ENCODE results near the gene PROZ.

PROZ gene

GRCh38 chr13:113172419-113172926, 14.0 kb downstream of the PROZ start:
- Histone ChIP-seq H3K4me3 (ENCODE audit: low read length) (no peak overlapping the region), H3K36me3 (ENCODE audit: insufficient read depth, low read length) (peaks cover 70% of the 10 kb centered on the region), H3K9ac (ENCODE audit: low read depth, low read length) (no peak overlapping the region), H3K4me1 (ENCODE audit: insufficient read depth, low read length) (peaks cover 10% of the 10 kb centered on the region), H3K27ac (ENCODE audit: low read depth, low read length) (no peak overlapping the region), H3K9me3 (ENCODE audit: insufficient read depth, low read depth, low read length) (no peaks in the 10 kb centered on the region), H3K27me3 (ENCODE audit: insufficient read depth, low read length) (no peaks in the 10 kb centered on the region)
- 97% methylated on average over 13 of the region's 13 CpGs for WGBS

- Histone ChIP-seq H3K9ac (ENCODE audit: low read depth, low read length) (no peak overlapping the region), H3K9me3 (ENCODE audit: insufficient read depth, low read depth, low read length) (no peaks in the 10 kb centered on the region), H3K4me3 (ENCODE audit: low read length) (no peak overlapping the region), H3K27me3 (ENCODE audit: insufficient read depth, low read length) (no peaks in the 10 kb centered on the region), H3K4me1 (ENCODE audit: insufficient read depth, low read length) (peaks cover 20% of the 10 kb centered on the region; the same call in 1 of the 2 replicates), H3K27ac (ENCODE audit: low read depth, low read length) (no peak overlapping the region), H3K36me3 (ENCODE audit: insufficient read depth, low read length) (peaks cover 84% of the 10 kb centered on the region)
- WGBS = 75% methylated on average over 5 of the region's 5 CpGs
Observed at GRCh38 chr13:113176280-113176679, 17.8 kb downstream of the PROZ start.

DNA sequence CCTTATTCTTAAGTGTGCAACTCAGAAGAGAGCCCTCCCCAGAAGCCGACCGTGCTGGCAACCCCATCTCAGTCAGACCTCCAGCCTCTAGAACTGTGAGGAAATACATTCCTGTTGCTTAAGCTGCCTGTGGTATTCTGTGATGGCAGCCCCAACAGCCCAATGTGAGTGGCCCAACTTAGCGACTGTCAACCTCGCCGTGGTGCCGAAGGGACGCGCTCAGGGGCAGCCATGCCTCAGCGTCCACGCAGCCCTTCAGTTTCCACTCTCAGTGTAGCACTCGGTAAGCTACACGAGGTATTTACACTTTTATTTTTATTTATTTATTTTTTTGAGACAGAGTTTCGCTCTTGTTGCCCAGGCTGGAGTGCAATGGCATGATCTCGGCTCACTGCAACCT, 18.4 kb downstream of the PROZ start:
- peaks cover 20% of the 10 kb centered on the region; the same call in 1 of the 2 replicates for H3K4me1 ChIP-seq (ENCODE audit: insufficient read depth, low read length)
- 96% methylated on average over 12 of the region's 14 CpGs for WGBS
- no peak overlapping the region for H3K4me3 ChIP-seq (ENCODE audit: low read length)
- no peaks in the 10 kb centered on the region for H3K9me3 ChIP-seq (ENCODE audit: insufficient read depth, low read depth, low read length)
- H3K27me3 ChIP-seq (ENCODE audit: insufficient read depth, low read length) = no peaks in the 10 kb centered on the region
- no peak overlapping the region for H3K9ac ChIP-seq (ENCODE audit: low read depth, low read length)
- H3K27ac ChIP-seq (ENCODE audit: low read depth, low read length) = no peak overlapping the region
- H3K36me3 ChIP-seq (ENCODE audit: insufficient read depth, low read length) = peaks cover 84% of the 10 kb centered on the region

DNA sequence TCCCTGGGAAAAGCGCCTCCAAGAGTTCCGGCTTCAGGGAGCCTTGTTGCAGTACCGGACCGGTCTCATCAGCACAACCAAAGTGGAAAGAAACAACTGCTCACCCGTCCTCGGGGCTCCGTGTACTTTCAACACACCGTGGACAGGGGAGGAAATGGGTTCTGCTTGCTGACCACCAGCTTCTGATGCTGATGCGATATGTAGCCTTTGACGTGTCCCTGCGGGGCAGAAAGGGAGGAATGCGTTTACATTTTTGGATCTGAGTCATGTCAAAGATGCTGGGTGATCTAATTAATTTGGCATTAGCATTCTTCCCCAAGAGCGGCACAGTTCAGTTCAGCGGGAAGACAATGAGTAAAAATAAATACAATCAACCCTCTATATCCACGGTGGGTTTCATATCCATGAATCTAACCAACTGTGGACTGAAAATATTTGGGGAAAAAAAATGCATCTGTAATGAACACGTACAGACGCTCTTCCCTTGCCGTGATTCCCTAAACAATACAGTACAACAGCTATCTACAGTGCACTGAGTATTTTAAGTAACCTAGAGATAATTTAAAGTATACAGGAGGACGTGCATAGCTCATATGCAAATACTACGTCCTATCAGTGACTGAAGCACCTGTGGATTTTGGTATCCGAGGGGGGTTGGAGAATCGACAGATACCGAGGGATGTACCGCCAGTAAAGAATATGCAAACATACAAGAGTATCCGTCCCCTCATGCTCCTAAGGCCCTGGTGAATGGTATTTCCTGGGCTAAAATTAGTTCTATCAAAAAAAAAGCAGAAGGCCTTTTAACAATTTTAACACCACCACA, 19.8 kb downstream of the PROZ start:
- 94% methylated on average over 24 of the region's 25 CpGs for WGBS
- H3K36me3 ChIP-seq (ENCODE audit: insufficient read depth, low read length) = peaks cover 88% of the 10 kb centered on the region

GRCh38 chr13:113178896-113179167, 20.4 kb downstream of the PROZ start:
- Histone ChIP-seq H3K4me1 (ENCODE audit: insufficient read depth, low read length) (peaks cover 20% of the 10 kb centered on the region; the same call in 1 of the 2 replicates), H3K27ac (ENCODE audit: low read depth, low read length) (peak overlapping the region; percentile 74; the same call in 1 of the 2 replicates), H3K9ac (ENCODE audit: low read depth, low read length) (no peak overlapping the region), H3K36me3 (ENCODE audit: insufficient read depth, low read length) (peaks cover 89% of the 10 kb centered on the region), H3K27me3 (ENCODE audit: insufficient read depth, low read length) (no peaks in the 10 kb centered on the region), H3K9me3 (ENCODE audit: insufficient read depth, low read depth, low read length) (no peaks in the 10 kb centered on the region), H3K4me3 (ENCODE audit: low read length) (no peak overlapping the region)
- WGBS = 78% methylated on average over 3 of the region's 3 CpGs

More for the DNA sequence above, 19.8 kb downstream of the PROZ start:
- Histone ChIP-seq H3K27ac (ENCODE audit: low read depth, low read length) (peak overlapping the region; percentile 74; the same call in 1 of the 2 replicates), H3K9me3 (ENCODE audit: insufficient read depth, low read depth, low read length) (no peaks in the 10 kb centered on the region), H3K4me1 (ENCODE audit: insufficient read depth, low read length) (peaks cover 20% of the 10 kb centered on the region; the same call in 1 of the 2 replicates), H3K9ac (ENCODE audit: low read depth, low read length) (no peak overlapping the region), H3K4me3 (ENCODE audit: low read length) (no peak overlapping the region), H3K27me3 (ENCODE audit: insufficient read depth, low read length) (no peaks in the 10 kb centered on the region)

DNA sequence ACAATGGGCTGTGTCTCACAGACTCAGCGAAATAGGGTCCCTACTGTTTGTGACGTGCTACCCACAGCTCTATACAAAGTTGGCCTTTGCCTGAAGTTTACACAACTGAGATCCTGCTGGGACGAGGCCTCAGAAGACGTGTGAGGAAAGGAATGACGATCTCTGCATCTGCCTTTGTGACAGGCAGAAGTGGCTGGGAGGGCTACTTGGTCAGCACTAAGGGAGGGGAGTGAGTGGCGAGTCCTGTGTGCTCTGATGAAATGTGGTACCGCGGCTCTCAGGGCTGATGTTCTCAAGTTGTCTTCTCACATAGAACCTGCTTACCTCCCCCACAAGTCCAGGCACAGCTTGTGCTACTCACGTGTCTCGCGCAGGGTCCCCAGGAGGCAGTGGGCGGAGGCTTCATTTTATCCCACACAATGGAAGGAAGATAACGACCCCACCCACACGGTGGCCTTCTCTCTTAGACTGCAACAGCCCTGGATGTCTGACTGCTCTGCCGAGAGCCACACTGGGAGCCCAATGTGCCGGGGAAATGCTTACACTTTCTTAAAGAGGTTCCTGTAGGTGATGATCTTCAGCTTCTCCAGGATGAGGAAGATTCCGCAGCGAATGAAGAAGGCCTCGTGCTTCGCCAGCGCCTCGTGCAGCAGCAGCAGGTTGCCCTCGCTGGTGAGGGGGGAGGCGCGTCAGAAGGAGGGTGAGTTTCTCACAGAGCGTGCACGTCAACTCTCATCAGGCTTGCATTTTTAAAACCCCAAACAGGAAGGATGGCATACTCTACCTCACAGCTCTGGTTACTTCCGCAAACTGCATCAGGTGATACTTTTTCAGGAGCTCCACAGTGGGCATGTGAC, 21.2 kb downstream of the PROZ start:
- WGBS = 63% methylated on average over 28 of the region's 28 CpGs
- Histone ChIP-seq H3K27ac (ENCODE audit: low read depth, low read length) (peak overlapping the region; percentile 71; the same call in 1 of the 2 replicates), H3K4me1 (ENCODE audit: insufficient read depth, low read length) (peaks cover 20% of the 10 kb centered on the region; the same call in 1 of the 2 replicates), H3K36me3 (ENCODE audit: insufficient read depth, low read length) (peaks cover 96% of the 10 kb centered on the region), H3K4me3 (ENCODE audit: low read length) (no peak overlapping the region), H3K9ac (ENCODE audit: low read depth, low read length) (no peak overlapping the region; the same call in 1 of the 2 replicates), H3K9me3 (ENCODE audit: insufficient read depth, low read depth, low read length) (no peaks in the 10 kb centered on the region), H3K27me3 (ENCODE audit: insufficient read depth, low read length) (no peaks in the 10 kb centered on the region)

GRCh38 chr13:113182046-113182445, 23.6 kb downstream of the PROZ start:
- H3K9me3 ChIP-seq (ENCODE audit: insufficient read depth, low read depth, low read length) = no peaks in the 10 kb centered on the region
- WGBS = 94% methylated on average over 4 of the region's 4 CpGs
- H3K4me1 ChIP-seq (ENCODE audit: insufficient read depth, low read length) = peaks cover 20% of the 10 kb centered on the region; the same call in 1 of the 2 replicates
- no peaks in the 10 kb centered on the region for H3K27me3 ChIP-seq (ENCODE audit: insufficient read depth, low read length)
- H3K27ac ChIP-seq (ENCODE audit: low read depth, low read length) = no peak overlapping the region
- no peak overlapping the region for H3K9ac ChIP-seq (ENCODE audit: low read depth, low read length)
- peaks cover 97% of the 10 kb centered on the region for H3K36me3 ChIP-seq (ENCODE audit: insufficient read depth, low read length)
- H3K4me3 ChIP-seq (ENCODE audit: low read length) = no peak overlapping the region

DNA sequence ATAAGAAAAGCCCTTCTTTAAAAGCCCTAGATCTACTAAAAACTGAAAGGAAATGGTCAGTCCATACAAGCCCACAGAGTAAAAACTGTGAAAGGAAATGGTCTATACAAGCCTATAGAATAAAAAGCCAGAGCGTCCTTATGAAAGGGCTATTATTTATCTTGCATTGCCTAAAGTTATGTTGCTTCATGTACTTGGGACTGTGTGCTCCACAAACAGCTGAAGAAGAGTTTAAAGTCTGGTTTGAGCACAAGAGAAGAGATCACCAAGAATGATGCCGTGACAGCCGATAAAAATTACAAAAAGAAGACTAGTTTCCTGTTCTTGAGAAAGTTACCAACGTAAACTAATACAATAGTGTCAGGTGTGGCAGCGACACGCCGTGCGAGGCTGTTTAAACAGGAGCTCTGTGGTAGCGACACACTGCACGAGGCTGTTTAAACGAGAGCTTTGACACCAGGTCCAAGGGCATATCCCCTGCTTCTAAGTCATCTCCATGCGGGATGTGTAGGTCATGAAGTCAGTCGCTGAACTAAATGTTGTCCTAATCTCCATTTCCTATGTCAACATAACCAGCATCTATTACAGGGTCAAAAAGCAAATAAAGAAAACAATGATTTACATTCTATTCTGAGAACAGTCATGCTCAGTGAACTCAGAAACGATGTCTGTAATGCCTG, 25.1 kb downstream of the PROZ start:
- H3K4me1 ChIP-seq (ENCODE audit: insufficient read depth, low read length) = peaks cover 17% of the 10 kb centered on the region; the same call in 1 of the 2 replicates
- H3K9ac ChIP-seq (ENCODE audit: low read depth, low read length) = no peak overlapping the region
- no peaks in the 10 kb centered on the region for H3K9me3 ChIP-seq (ENCODE audit: insufficient read depth, low read depth, low read length)
- H3K36me3 ChIP-seq (ENCODE audit: insufficient read depth, low read length) = peaks cover 98% of the 10 kb centered on the region
- H3K27ac ChIP-seq (ENCODE audit: low read depth, low read length) = no peak overlapping the region
- 96% methylated on average over 14 of the region's 14 CpGs for WGBS
- H3K4me3 ChIP-seq (ENCODE audit: low read length) = no peak overlapping the region
- H3K27me3 ChIP-seq (ENCODE audit: insufficient read depth, low read length) = no peaks in the 10 kb centered on the region

- Histone ChIP-seq H3K4me3 (ENCODE audit: low read length) (no peak overlapping the region), H3K27me3 (ENCODE audit: insufficient read depth, low read length) (no peaks in the 10 kb centered on the region), H3K27ac (ENCODE audit: low read depth, low read length) (no peak overlapping the region), H3K4me1 (ENCODE audit: insufficient read depth, low read length) (peaks cover 6% of the 10 kb centered on the region; the same call in 1 of the 2 replicates), H3K9ac (ENCODE audit: low read depth, low read length) (no peak overlapping the region), H3K9me3 (ENCODE audit: insufficient read depth, low read depth, low read length) (peaks cover 2% of the 10 kb centered on the region; the same call in 1 of the 2 replicates), H3K36me3 (ENCODE audit: insufficient read depth, low read length) (peaks cover 96% of the 10 kb centered on the region)
- 94% methylated on average over 22 of the region's 22 CpGs for WGBS
Observed at GRCh38 chr13:113184568-113185440, 26.4 kb downstream of the PROZ start.

Measured in HUES64 (cell line).